ENCODE results near the gene CEACAM16.
A peak's percentile ranks its signal among the peaks of the same experiment; 100 is the strongest.
"Not testable (repeated sequence)": the region's sequence is repeated elsewhere in the genome, so short reads cannot be mapped to it uniquely, and the experiment has no call there.

Gene CEACAM16

GRCh38 chr19:44677019-44677811 is 21.7 kb upstream of the CEACAM16 start:
- no peak for DNase-seq

- no peak for DNase-seq
These were observed 18.4 kb upstream of the CEACAM16 start for GRCh38 chr19:44680536-44680935.

GRCh38 chr19:44681992-44682790 is 16.8 kb upstream of the CEACAM16 start:
- no peak for DNase-seq

DNA sequence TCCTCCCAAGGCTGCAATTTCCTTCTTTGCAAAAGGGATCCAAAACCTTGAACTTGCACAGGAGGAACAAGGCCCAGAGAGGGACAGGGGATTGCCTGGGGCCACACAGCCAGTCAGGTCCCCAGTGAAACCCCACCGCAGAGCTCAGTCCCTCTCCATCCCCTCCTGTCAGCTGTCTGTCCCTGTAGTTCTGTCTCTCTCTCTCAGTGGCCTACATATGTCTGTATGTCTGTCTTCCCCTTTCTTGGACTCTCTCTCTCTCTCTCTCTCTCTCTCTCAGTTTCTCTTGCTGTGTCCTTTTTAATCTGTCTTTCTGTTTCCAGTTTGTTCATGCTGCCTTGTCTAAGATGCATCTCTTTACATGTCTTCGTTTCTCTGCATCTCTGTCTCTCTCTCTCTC is 16.1 kb upstream of the CEACAM16 start:
- DNase-seq: no peak

DNA sequence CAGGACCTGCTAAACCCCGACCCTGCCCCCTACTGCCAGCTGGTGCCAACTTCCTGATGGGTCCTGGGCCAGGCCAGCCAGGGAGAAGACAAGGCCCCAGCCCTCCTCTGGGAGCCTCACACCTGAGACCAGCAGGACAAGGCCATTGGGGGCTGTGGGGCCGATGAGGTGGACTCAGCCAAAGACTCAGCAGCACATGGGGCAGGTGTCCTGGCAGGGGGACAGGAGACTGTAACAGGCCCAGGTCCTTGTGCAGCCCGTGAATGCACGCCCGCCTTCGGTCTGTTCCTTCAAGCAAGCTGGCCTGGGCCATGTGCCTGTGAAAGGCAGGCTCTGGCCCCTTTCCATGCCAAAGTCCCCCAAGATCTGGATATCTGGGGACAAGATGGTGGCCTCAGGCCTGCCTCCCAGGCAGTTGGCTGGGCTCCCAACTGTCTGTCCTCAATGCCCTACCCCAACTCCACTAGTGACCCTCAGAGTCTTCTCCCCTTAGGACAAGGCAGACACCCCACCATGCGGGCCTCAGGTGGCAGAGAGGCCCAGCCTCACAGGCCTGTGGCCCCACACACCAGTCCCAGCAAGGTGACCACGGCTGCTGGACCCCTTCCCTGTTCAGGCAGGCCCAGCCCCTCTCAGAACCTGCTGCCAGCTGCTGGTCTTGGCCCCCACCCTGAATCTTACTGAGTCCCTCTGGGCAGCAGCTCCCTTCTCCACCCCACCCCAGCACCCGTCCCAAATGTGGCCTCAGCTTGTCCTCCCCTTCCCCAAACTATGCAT is 15.3 kb upstream of the CEACAM16 start:
- DNase-seq: no peak

- not testable (repeated sequence) for DNase-seq
These were observed 14.6 kb upstream of the CEACAM16 start for GRCh38 chr19:44684396-44684795.

DNA sequence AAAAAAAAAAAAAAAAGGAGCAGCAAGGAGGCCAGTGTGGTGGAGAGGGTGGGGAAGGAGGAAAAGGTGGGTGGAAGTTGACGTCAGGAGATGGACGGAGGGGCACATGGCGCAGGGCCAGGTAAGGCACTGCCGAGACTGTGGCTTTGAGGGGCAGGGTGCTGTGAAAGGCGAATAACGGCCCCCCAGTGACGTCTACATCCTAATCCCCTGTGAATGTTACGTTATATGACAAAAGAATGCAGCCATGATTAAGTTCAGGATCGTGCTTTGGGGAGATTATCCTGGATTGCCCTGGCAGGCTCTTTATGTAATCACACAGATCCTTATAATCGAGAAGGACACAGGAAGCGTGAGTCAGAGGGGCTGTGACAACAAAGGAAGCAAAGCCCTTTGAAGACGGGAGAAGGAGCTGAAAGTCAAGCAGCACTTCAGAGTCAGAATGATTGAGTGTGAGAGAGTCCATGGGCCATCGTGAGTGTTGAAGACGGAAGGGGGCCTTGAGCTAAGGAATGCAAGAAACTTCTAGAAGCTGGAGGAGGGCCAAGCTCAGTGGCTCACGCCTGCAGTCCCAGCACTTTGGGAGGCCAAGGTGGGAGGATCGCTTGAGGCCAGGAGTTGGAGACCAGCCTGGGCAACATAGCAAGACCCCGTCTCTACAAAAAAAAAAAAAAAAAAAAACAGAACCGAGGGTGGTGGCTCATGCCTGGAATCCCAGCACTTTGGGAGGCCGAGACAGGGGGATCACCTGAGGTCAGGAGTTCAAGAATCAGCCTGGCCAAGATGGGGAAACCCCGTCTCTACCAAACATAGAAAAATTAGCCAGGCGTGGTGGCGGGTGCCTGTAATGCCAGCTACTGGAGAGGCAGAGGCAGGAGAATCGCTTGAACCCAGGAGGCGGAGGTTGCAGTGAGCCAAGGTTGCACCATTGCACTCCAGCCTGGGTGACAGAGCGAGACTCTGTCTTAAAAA is 13.8 kb upstream of the CEACAM16 start:
- no peak for DNase-seq

GRCh38 chr19:44685877-44686276 is 13.1 kb upstream of the CEACAM16 start:
- DNase-seq: no peak

DNA sequence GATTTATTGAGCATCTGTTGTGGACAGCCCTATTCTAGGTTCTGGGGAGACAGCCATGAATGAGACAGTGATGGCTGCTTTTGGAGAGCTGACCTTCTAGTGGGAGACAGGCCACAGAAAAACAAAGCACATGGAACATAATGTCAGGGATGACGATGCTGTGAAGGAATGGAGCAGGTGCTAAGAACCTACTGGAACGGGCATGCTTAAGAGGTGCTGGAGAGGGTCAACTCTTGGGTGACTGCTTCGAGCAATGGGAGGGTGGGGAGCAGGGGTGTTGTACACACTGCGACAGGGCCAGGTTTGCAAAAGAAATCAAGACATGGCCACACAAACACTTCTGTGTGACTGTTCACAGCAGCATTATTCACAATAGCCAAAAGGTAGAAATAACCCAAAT is 12.1 kb upstream of the CEACAM16 start:
- no peak for DNase-seq

- DNase-seq: no peak
These were observed 11.1 kb upstream of the CEACAM16 start for GRCh38 chr19:44687888-44688287.

- peak; percentile 85 for DNase-seq
These were observed 9.4 kb upstream of the CEACAM16 start for GRCh38 chr19:44689290-44690130.

DNA sequence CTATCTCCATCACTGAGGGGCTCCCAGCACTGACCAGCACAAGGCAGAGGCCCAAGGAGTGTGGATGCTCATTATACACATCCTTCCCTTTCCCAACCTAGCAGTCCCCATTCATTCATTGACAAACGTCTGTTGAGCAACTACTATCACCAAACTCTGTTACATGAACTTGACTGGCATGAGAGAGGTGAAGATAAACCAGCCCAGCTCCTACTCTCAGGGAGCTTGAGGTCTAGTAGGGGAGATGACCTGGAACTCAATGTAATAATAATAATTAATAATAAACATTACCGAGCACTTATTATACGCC is 8.9 kb upstream of the CEACAM16 start:
- DNase-seq: no peak

- no peak for DNase-seq
These were observed 6.6 kb upstream of the CEACAM16 start for GRCh38 chr19:44692379-44692721.

- no peak for DNase-seq
These were observed 4.8 kb upstream of the CEACAM16 start for GRCh38 chr19:44694184-44694579.

DNA sequence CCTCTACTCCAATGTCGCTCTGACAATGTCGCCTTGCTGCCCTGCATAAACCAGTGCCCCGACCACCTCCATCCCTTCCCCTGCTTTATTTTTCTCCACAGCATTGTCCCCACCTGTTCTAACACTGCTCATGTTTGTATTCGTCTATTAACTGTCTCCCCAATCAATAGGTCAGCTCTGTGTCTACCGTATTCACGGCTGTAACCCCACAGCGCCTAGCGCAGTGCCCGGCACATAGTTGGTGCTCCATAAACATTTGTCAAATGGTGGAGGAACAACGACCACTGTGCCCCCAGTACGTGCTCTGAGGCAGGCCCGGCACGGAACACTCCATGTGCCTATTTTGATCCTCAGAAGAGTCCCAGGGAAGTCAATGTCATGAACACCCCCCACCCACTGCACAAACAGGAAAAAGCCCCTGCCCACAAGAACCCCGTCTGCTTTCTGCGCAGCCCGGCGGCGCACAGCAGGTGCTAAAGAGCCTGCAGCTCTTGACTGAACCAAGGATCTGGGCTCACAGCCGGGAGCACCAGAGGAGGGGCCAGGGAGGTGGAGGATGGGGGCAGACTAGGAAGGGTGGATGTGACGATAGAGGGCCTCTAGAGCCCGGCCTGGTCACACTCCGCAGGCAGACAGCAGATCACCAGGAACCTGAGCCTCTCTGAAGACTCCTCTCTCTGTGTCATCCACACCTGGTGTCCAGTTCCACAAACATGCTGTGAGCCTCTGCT is 1.8 kb upstream of the CEACAM16 start:
- no peak for DNase-seq

DNA sequence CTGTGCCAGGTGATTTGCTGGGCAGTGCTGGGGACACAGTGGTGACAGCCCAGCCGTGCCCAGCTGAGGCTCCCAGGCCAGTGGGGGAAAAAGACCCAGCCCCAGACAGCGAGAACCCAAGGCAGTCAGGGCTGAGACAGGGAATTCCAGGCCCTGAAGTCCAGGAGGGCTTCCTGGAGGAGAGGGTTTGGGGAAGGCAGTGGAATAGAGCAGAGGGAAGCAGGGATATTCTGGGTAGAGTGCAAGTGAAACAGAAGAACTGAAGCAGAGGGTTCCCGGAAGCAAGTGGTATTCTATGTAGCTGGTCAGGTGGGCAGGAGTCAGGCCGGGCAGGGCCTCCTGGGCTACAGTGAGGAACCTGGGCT is 1.3 kb upstream of the CEACAM16 start:
- no peak for DNase-seq

DNA sequence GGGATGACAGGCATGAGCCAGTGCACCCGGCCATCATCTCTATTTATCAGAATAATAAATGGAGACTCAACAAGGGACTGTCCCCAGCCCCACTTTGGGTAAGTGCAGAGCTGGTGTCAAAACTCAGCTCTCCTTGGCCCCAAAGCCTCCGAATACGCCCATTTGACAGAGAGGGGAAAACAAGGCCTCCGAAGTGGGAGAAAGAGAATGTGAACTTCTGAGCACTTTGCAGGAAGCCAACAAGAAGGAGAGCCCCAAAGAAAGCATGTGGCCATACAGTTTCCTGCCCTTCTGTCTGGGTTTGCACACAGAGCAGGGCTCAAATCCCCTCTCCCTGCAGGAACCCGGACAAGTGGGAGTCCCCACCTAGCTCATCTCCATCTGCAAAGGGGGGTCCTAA is 1.6 kb downstream of the CEACAM16 start:
- no peak for DNase-seq

GRCh38 chr19:44701228-44701627 is 2.3 kb downstream of the CEACAM16 start:
- DNase-seq: no peak

GRCh38 chr19:44702551-44703176 is 3.7 kb downstream of the CEACAM16 start:
- no peak for DNase-seq

- no peak for DNase-seq
These were observed 4.6 kb downstream of the CEACAM16 start for GRCh38 chr19:44703336-44704078.

Data from activated CD8-positive, alpha-beta memory T cell treated with anti-CD3 and anti-CD28 coated beads, Interleukin-2, amount 50 U/mL, for 4 hours (primary cell).